ENCODE measurements around the gene RSBN1L.

RSBN1L gene

DNA sequence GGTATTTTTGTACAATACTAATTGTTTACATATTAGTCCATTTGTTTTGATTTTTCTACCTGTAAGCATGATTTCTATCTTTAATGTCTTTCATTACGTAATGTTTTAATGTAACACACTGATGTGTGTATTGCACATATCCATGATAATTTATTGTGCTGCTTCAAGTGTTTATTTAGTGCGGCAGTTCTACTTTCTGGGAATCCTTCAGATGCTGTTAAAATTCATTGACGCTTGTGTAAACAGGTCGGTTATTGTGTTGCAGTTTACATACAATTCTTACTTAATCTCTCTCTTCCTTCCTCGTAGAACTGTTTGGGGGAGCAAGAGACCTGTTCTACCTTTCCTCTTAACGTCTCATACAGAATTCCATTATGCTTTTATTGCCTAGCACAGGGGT lies 95.1 kb downstream of the RSBN1L start:
- H3K4me3 ChIP-seq (replicated peaks in 1 of 2; ENCODE audit: low read depth in 2 of 2, low read length in 2 of 2) = no peak overlapping the region
- TF ChIP-seq, protein P1, sequence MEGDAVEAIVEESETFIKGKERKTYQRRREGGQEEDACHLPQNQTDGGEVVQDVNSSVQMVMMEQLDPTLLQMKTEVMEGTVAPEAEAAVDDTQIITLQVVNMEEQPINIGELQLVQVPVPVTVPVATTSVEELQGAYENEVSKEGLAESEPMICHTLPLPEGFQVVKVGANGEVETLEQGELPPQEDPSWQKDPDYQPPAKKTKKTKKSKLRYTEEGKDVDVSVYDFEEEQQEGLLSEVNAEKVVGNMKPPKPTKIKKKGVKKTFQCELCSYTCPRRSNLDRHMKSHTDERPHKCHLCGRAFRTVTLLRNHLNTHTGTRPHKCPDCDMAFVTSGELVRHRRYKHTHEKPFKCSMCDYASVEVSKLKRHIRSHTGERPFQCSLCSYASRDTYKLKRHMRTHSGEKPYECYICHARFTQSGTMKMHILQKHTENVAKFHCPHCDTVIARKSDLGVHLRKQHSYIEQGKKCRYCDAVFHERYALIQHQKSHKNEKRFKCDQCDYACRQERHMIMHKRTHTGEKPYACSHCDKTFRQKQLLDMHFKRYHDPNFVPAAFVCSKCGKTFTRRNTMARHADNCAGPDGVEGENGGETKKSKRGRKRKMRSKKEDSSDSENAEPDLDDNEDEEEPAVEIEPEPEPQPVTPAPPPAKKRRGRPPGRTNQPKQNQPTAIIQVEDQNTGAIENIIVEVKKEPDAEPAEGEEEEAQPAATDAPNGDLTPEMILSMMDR (IDR thresholded peaks at IDR 0.05; ENCODE audit: low read depth, low read length) = no peak
- no peak for DNase-seq (ENCODE audit: low read depth in 2 of 2)

DNA sequence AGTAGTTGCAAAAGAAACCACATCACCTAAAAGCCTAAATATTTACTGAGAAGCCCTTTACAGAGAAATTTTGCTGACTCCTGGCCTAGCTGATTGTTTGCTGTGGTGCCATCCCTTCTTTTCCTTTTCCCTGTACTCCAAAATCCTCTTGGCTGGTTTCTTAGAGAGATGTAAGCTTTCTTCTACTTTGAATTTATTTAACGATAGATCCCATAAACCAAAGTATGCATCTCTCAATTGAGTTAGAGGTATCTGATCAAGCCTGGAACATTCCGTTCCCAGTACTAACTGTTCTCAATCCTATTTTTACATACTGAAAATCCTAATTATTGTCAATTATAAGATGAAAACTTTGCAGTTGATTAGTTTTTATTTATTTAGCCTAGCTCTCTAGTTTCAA lies 95.7 kb downstream of the RSBN1L start:
- DNase-seq (ENCODE audit: low read depth in 2 of 2) = no peak
- no peak overlapping the region for H3K4me3 ChIP-seq (replicated peaks in 1 of 2; ENCODE audit: low read depth in 2 of 2, low read length in 2 of 2)
- TF ChIP-seq, protein P1 (IDR thresholded peaks at IDR 0.05; ENCODE audit: low read depth, low read length) = no peak

- no peak for DNase-seq (ENCODE audit: low read depth in 2 of 2)
- TF ChIP-seq, protein P1 (IDR thresholded peaks at IDR 0.05; ENCODE audit: low read depth, low read length) = no peak
- H3K4me3 ChIP-seq (replicated peaks in 1 of 2; ENCODE audit: low read depth in 2 of 2, low read length in 2 of 2) = no peak overlapping the region
These were observed 97.7 kb downstream of the RSBN1L start for GRCh38 chr7:77794000-77794399.

DNA sequence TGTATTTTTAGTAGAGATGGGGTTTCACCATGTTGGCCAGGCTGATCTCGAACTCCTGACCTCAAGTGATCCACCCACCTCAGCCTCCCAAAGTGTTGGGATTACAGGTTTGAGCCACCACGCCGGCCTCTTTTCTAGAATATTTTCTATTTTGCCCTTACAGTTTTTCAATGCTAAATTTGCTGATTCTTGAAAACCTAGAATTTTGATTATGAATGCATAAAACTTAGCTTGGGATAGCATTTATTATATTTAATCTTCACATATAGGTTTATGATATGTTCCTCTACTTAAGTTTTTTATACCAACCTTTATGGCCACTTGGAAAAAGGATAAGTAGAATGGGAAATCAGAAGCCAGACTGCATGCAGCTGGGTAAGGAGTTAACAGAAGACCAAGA lies 99.8 kb downstream of the RSBN1L start:
- DNase-seq (ENCODE audit: low read depth in 2 of 2) = no peak
- TF ChIP-seq, protein P1 (IDR thresholded peaks at IDR 0.05; ENCODE audit: low read depth, low read length) = no peak
- no peak overlapping the region for H3K4me3 ChIP-seq (replicated peaks in 1 of 2; ENCODE audit: low read depth in 2 of 2, low read length in 2 of 2)

- H3K4me3 ChIP-seq (replicated peaks in 1 of 2; ENCODE audit: low read depth in 2 of 2, low read length in 2 of 2) = peak overlapping the region; percentile 97 to 99
- DNase-seq (ENCODE audit: low read depth in 2 of 2) = no peak
These were observed 100.7 kb downstream of the RSBN1L start for GRCh38 chr7:77796960-77797359.

DNA sequence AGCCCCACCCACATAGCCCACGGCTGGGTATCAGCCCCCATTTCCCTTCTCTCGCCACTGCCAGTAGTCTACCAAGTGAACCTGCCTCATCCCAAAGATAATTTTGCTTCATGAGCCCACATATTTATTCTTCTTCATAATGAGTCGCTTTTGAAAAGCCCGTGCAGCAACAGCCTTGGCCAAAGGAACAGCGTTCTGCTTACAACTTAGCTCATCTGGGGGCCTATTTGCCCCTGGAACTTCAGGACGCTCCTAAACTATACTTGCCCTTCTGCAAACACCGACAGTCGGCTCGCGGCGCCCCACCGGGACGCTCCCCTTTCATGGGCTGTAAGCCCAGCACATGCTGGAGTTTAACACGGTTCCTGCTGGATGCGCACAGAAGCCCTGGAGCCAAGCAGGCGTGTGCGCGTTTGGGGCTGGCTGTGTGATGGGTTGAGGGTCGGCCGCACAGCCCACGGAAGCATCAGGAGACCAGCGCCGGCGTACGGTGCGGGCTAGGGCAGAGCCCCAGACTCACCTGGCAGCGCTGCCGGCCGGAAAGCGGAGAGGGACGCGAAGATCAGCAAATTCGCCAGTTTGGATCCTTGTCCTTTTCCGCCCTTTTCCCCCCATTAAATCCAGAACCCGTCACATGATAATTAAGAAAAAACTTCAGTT lies 101.6 kb downstream of the RSBN1L start:
- TF ChIP-seq, protein P1 (IDR thresholded peaks at IDR 0.05; ENCODE audit: low read depth, low read length) = no peak
- DNase-seq (ENCODE audit: low read depth in 2 of 2) = no peak
- peak overlapping the region; percentile 97 to 99 for H3K4me3 ChIP-seq (replicated peaks in 1 of 2; ENCODE audit: low read depth in 2 of 2, low read length in 2 of 2)

More at GRCh38 chr7:77796960-77797359, 100.7 kb downstream of the RSBN1L start:
- TF ChIP-seq, protein P1 (IDR thresholded peaks at IDR 0.05; ENCODE audit: low read depth, low read length) = no peak

Data from cardiac fibroblast (primary cell).